ENCODE results near the gene NPIPB6.

Gene NPIPB6

GRCh38 chr16:28324887-28325279 is 38.4 kb downstream of the NPIPB6 start:
- ATAC-seq (ENCODE audit: low read depth): no peak
- no peak overlapping the region for H3K27ac ChIP-seq (ENCODE audit: poor library complexity, severe bottlenecking)

GRCh38 chr16:28324235-28324886 is 38.9 kb downstream of the NPIPB6 start:
- no peak for TF ChIP-seq CTCF (IDR thresholded peaks at IDR 0.05; ENCODE audit: poor library complexity, severe bottlenecking)
- H3K36me3 ChIP-seq (ENCODE audit: low read depth): no peaks in the 10 kb centered on the region
- no peak for ATAC-seq (ENCODE audit: low read depth)
- H3K4me1 ChIP-seq (ENCODE audit: insufficient read depth, poor library complexity, severe bottlenecking): no peaks in the 10 kb centered on the region
- no peak overlapping the region for H3K27ac ChIP-seq (ENCODE audit: poor library complexity, severe bottlenecking)
- H3K9me3 ChIP-seq (ENCODE audit: severe bottlenecking): no peaks in the 10 kb centered on the region
- no peak for DNase-seq (ENCODE audit: low spot score)
- H3K27me3 ChIP-seq (ENCODE audit: insufficient read depth, poor library complexity, severe bottlenecking): no peaks in the 10 kb centered on the region
- no peak overlapping the region for H3K4me3 ChIP-seq (ENCODE audit: severe bottlenecking)

More at GRCh38 chr16:28324887-28325279, 38.4 kb downstream of the NPIPB6 start:
- no peaks in the 10 kb centered on the region for H3K4me1 ChIP-seq (ENCODE audit: insufficient read depth, poor library complexity, severe bottlenecking)
- no peaks in the 10 kb centered on the region for H3K27me3 ChIP-seq (ENCODE audit: insufficient read depth, poor library complexity, severe bottlenecking)
- no peak for TF ChIP-seq CTCF (IDR thresholded peaks at IDR 0.05; ENCODE audit: poor library complexity, severe bottlenecking)
- DNase-seq (ENCODE audit: low spot score): no peak
- H3K36me3 ChIP-seq (ENCODE audit: low read depth): no peaks in the 10 kb centered on the region
- H3K4me3 ChIP-seq (ENCODE audit: severe bottlenecking): no peak overlapping the region
- H3K9me3 ChIP-seq (ENCODE audit: severe bottlenecking): no peaks in the 10 kb centered on the region

GRCh38 chr16:28321700-28322411 is 41.5 kb downstream of the NPIPB6 start:
- Histone ChIP-seq H3K27me3 (ENCODE audit: insufficient read depth, poor library complexity, severe bottlenecking) (no peaks in the 10 kb centered on the region), H3K27ac (ENCODE audit: poor library complexity, severe bottlenecking) (no peak overlapping the region), H3K9me3 (ENCODE audit: severe bottlenecking) (no peaks in the 10 kb centered on the region), H3K4me1 (ENCODE audit: insufficient read depth, poor library complexity, severe bottlenecking) (no peaks in the 10 kb centered on the region), H3K36me3 (ENCODE audit: low read depth) (no peaks in the 10 kb centered on the region), H3K4me3 (ENCODE audit: severe bottlenecking) (no peak overlapping the region)
- ATAC-seq (ENCODE audit: low read depth) (peak; percentile 68), DNase-seq (ENCODE audit: low spot score) (no peak)
- peak; percentile 76 for TF ChIP-seq CTCF (IDR thresholded peaks at IDR 0.05; ENCODE audit: poor library complexity, severe bottlenecking)

- no peaks in the 10 kb centered on the region for H3K9me3 ChIP-seq (ENCODE audit: severe bottlenecking)
- H3K27me3 ChIP-seq (ENCODE audit: insufficient read depth, poor library complexity, severe bottlenecking): no peaks in the 10 kb centered on the region
- no peak overlapping the region for H3K27ac ChIP-seq (ENCODE audit: poor library complexity, severe bottlenecking)
- no peak for ATAC-seq (ENCODE audit: low read depth)
- no peak for TF ChIP-seq CTCF (IDR thresholded peaks at IDR 0.05; ENCODE audit: poor library complexity, severe bottlenecking)
- no peak for DNase-seq (ENCODE audit: low spot score)
- no peak overlapping the region for H3K4me3 ChIP-seq (ENCODE audit: severe bottlenecking)
- H3K36me3 ChIP-seq (ENCODE audit: low read depth): no peaks in the 10 kb centered on the region
- no peaks in the 10 kb centered on the region for H3K4me1 ChIP-seq (ENCODE audit: insufficient read depth, poor library complexity, severe bottlenecking)
Observed at GRCh38 chr16:28320741-28321140, 42.6 kb downstream of the NPIPB6 start.
